GM18502 (cell line): ENCODE data around the gene EEF1AKMT1.
A peak's percentile ranks its signal among the peaks of the same experiment; 100 is the strongest.

Source experiments
- ATAC-seq: cut with Tn5 transposase; IDR thresholded peaks from one replicate; pipeline ENCODE4 v1.9.1; 2021; ENCODE audit warnings: mild to moderate bottlenecking; ENCODE audit not compliant: unreplicated experiment, poor library complexity

EEF1AKMT1 gene, protein sequence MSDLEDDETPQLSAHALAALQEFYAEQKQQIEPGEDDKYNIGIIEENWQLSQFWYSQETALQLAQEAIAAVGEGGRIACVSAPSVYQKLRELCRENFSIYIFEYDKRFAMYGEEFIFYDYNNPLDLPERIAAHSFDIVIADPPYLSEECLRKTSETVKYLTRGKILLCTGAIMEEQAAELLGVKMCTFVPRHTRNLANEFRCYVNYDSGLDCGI

DNA sequence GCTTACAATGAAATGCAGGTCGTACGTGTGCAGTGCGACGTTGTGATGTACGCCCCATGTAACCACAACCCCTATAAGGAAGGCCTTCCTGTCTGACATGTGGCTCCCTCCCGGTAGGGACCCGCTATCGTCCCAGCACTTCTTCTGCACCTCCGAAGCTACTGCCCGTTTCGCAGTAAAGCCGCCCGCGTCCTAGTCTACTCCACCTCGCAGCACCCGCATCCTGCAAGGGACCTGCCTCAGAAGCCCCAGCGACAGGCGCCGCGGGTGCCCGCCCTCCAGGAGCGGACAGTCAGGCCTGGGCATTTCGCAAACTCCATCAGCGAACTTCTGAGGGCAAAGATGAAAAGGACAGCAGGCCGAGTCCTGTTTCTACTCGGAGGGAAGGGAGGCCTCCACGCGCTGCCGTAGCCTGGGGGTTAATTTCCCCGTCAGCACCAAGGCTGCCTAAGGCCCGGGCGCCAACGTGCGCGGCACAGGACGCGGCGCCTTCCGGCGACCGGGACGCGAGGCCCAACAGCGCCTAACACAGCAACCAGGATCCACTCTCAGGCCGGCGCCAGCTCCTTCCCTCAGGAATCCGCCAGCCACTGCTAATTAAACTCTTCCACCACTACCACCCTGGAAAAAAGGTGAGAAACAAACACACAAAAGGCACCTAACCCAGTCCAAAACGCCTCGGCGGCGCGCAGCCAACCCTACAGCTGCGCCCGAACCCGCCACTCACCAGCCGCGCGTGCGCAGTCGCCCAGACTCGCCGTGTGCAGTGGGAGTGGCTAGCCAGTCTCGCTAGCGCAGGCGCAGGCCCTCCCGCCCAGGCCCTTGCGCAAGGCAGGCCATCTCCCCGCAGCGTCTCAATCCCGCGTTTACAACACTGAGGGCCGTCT lies at the start of gene EEF1AKMT1:
Gene EEF1AKMT1 (minus strand): TSS at position 768 of the 887 bp plus-strand sequence. CDS start 16,363 bp downstream, outside the sequence.
- ATAC-seq, result peak; percentile 91

DNA sequence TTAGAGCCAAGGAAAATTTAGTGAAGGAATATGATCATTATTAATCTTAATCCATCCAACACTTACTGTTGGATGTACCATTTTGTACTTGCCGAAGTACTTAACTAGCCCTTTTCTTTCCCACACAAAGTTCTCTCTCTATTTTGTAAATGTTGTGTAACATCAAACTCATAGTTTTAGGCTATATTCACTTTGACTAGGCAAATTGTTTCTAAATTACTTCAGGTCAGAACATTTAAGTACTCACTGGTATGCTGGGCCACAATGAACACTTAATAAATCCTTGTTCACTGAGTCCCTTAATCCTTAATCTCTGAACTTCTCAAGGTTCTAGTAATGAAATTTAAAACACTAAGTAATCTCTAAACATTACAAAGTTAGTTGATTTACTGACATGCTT lies 49.3 kb upstream of the EEF1AKMT1 start:
- ATAC-seq, result no peak

DNA sequence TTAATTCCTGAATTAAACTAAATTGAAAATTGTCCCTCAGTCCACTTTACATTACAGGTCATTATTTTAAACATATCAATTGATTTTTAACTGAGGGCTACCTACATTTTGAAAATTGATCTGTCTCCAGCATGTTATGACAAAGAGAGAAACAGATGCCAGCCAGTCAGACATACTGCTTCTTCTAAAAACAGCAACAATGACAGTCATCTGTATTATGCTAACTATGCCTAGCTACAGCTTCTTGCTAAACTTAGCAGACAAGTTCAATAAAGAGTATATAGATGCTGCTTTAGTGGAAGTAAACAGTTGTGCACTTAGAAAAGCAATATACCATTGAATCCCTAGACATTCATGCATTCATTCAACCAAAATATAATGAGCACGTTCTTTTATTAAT lies 48.6 kb upstream of the EEF1AKMT1 start:
- ATAC-seq, result no peak

DNA sequence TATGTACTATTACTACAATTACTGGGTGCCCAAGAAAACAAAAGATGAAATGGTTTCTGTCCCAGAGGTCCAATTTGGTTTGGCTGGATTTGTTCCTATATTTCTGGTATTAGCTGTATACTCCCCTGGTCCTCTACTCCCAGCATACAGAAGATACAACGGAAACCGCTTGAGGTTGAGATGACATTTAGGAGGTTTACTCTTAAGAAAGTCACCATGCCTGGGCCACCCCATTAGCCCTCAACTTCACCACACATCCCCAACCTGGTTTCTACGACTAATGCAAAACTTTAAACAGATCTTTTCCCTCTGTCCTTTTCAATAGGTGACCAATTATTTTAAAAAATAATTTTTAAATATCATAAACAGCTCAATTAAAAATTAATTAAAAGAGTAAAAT lies 46.0 kb upstream of the EEF1AKMT1 start:
- ATAC-seq, result no peak

DNA sequence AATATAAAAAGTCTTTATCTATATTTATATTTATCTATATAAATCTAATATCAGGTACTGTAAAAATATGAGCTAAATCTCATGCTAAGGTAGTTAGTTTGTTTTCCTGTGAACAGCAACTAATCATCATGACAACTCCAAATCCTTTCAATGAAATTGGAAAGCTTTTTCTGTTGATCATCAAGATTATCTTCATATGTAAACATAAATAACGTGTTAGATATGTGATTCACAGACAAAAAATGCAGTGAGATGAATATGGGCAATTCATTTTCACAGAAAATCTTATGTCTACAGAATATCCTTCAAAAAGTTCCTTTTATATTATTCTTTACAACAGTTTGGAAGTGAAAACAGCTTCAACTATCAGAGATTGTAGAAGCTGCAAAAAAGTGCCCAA lies 41.7 kb upstream of the EEF1AKMT1 start:
- ATAC-seq, result no peak

DNA sequence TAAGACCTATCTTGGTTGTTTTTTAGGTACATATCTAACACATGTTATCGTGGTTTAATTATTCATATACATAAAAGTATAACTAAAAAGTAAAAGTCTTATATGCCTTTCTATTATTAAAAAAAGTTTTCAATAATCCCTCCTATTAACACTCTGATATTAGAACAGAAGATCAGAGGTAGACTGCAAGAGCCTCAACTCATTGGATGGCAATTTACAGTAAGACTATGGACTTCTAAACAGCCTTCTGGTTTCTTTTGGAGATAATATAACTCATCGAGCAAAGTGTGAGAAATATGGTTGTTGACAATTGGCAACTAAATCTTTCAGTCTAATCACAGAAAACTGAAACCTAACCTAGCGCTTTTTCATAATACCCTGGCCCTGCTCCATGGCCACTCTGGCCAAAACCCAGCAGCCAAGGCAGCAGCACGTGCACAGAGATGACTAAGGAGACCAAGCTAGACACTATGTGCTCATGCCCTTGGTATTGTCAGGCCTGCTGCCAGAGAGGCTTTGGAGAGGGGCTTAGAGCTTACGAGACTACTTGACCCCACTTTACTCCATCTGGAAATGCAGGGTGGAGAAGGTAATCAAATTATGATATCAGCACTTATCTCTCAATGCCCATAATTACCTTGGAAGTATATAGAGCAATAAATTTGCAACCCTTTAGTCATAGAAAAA lies 40.6 kb upstream of the EEF1AKMT1 start:
- ATAC-seq, result no peak

DNA sequence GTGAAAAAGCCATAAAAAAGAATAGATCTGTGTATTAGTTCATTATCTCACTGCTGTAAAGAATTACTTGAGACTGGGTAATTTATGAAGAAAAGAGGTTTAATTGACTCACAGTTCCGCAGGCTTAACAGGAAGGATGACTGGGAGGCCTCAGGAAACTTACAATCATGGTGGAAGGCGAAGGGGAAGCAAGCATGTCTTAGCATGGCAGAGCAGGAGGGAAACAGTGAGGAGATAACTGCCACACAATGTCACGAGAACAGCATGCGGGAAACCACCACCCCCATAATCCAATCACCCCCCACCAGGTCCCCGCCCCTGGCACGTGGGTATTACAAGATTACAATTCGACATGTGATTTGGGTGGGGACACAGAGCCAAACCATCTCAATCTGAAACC lies 39.1 kb upstream of the EEF1AKMT1 start:
- no peak for ATAC-seq

DNA sequence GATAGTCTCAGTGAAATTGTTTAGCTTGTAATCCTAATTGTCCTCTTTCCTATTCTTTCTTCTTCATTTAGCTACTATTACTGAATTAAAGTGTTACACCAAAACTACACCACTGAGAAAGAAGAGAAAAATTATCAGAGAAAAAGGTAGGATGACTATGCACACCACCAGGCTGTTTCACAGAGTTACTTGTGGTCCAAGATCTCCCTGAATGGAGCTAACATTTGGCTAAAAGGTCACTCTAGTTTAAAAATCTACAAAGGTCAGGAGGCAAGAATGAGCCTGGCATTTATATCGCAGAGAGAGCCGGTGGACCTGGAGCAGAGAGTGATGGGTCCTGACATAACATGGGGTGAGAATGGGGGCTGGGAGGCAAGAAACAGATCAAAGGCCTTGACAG lies 37.0 kb upstream of the EEF1AKMT1 start:
- no peak for ATAC-seq

DNA sequence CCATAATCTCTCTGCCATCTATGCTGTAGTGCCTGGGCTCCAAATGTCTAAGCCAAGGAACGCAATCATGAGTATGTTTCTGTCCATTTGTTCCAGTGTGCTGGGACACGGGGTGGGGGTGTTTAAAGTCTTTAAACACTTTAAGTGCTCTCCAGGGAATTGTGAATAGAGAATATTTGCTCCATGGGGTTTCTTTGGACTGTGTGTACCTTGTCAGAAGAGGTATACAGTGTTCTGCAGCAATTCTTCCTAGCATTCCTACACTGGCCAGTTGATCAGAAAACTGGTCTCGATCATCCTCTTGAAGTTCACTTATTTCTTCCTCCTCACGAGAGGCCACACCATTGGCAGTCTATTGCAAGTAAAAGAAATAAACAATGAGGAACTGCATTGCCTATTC lies 35.1 kb upstream of the EEF1AKMT1 start:
- no peak for ATAC-seq

DNA sequence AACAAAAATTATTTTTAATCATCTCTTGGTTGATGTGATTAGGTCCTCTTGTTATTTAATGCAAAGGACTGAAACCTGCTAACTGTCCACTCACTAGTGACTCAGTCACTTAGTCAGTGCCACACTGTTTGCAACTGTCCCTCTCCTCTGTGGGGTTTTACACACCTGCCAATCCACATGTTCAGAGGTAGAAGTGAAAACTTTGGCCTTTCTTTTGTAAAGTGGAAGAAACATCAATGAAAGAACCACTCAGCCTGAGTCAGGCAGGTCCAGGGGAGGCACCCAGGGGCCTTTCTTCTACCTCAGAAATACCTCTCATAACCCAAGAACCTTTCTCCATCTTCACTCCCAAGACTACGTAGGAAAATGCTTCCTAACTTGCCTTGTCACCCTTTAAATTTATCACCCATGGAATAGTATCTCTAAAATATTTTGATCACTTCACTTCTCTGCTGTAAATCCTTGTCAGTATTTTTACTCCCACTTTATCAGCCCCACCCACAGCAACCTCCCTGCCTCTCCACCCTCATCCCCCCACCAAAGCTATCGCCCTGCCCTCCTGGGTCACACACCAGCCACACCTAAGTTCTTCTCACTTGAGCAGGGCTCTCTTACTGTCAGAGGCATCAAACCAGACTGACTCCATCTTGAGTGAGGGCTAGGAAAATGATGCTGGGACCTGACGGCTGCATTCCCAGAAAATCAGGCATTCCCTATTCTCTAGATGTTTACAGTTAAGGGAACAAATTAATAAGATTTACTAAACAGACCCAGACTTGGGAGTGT lies 29.6 kb upstream of the EEF1AKMT1 start:
- no peak for ATAC-seq

DNA sequence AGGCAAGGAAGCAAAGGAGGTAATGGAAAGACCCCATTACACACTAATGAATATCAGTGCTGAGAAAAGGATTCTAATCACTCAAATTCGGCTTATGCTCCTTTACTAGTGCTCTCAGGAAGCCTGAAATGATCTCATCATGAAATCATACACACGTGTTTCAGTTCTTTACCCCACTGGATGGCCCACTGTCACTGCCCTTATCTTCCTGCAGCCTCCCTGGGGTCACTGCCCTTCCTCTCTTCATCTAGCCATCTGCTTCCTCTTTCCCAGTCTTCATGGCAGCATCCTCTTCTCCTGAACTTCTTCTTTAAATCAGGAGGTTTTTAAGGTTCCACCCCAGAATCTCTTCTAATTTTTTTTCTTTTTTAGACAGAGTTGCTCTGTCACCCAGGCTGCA lies 27.9 kb upstream of the EEF1AKMT1 start:
- no peak for ATAC-seq

DNA sequence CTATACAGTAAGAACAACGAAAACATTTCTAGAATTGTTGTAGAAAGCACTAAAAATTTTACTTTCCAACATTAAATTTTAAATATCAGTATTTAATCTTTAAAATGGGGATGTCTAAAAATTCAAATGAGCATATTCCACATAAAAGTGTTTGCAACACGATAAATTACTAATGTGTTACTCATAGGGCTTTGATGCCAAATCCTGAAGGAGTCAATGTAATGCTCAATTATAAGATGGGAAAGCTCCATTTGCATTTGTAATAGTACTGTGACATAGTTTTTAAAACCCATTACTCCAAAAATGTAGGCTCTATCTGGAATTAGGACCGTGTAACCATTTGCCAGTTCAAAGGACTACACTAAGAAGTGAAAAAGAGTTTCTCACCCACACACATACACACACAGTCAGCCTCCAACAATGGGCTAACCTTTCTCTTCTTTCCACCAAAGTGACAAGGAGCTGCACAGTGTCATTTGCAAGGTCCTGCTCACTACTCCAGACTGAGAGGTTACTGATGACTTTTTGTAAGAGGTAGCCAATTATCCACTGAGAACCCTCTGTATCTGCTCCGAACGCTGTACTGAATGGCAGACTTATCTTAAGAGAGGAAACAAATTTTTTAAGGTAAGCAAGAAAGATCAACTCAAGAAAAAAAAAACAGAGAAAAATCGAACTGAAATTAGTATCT lies 26.1 kb upstream of the EEF1AKMT1 start:
- no peak for ATAC-seq

DNA sequence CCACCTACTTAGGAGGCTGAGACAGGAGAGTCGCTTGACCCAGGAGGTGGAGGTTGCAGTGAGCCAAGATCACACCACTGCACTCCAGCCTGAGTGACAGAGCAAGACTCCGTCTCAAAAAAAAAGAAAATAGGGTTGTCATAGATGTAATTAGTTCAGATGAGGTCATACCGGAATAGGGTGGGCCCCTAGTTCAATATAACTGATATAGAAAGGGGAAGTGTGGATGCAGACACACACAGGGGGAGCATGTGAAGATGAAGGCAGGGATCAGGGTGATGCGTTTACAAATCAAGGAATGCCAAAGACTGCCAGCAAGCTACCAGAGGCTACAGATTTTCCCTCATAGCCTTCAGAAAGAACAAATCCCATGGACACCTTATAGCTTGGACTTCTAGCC lies 24.3 kb upstream of the EEF1AKMT1 start:
- ATAC-seq, result no peak

DNA sequence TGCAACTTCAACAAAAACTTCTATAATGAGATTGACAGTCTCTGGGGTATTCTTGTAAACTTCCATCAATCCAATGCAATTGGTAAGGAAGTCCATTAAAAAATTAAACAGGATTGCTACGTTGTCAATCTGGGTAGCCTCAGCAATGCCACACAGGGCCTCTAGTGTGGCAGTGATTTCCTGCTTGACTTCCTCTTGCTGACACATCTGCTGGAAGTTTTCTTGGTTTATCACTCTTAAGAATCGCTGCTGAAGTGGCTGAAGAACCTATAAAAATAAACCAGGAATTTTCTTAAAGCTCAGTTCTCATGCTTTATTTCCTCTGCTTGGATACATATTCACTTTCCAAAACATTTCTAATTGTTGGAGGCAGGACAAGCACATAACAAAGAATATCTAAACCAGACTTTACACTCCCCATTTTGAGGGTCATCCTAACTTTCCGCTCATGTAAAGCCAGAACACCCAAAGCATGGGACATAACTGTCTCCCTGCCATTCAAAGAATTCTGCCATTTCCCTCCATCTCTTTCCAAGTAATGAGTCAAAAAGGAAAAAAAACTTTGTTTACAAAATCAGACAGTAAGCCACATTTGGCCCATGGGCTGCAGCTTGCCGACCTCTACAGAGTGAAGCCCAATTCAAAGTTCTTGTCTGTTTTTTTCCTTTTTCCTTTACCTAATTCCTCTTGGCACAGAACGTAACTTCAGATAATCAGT lies 23.2 kb upstream of the EEF1AKMT1 start:
- no peak for ATAC-seq

DNA sequence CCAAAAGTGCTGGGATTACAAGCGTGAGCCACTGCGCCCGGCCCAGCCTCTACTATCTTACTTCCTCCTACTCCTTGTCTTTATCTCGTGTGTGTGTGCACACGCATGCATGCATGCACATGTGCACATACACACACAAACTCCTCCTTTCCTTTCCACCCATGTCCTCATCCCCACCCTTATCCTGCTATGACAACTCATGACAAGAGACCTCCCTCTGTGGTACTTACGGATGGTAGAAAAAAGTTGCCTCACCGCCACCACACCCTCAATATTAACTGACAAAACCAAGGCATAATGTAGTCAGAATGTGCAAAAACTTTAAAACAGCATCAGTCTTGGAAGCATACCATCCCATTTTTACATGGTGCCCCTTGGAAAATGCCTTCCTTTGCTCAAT lies 15.9 kb upstream of the EEF1AKMT1 start:
- ATAC-seq, result no peak

DNA sequence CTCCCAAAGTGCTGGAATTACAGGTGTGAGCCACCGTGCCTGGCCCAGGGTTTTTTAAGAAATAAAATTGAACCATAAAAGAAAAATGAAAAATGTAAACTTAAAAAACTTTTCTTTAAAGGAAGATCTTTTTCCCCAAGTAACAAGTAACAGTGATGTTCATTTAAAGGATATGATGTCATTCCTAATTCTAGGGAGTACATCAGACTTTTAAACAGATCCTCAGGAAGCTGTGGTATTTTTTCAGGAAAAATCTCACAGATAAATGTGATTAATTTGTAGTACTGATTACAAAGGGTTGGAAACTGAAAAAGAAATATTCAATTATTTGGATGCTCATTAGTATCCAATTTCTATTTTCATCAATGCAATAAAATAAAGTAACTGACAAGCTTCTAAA lies 14.6 kb upstream of the EEF1AKMT1 start:
- no peak for ATAC-seq

DNA sequence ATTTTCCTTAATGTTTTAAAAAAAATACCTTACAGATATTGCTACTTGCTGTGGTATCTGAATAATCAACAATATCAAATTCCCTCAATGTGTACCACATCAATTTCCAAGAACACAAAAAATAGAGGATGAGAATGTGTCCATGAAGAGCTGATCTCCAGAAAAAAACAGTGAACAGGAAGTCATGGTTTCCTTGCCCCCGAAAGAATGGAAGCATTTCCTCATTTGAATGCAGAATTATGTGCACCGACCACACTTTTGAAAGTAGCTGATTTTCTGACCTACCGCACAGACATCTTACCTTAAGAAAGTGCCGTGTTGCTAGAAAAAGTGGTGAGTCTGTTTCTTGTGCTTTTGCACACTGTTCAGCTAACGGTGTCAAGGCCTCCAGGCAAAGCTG lies 13.4 kb upstream of the EEF1AKMT1 start:
- ATAC-seq, result no peak

DNA sequence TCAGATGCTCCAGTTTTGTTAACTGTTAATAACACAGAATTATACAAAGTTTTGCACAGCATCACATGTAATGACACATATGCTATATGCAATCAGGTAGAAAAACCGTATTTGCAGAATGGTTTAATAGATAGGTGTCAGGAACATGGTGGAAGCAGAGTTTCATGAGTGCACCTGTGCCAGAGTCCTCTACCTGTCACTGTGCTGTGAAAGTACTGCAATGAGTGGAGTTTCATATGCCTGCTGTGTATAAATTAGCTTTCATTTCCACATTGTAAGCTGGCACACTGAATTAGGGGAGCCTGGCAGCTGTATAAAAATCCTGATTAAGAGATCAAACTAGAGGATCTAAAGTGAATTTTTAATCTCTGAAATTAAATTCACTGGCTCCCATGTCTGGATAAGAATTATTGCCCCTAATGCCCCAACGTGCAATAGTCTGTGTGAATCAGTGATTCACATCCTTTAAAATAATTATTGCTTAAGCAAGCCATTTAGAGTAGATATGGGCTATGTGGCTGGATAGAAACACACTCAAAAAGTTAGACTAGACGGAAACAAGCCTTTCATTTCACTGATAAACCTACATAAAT lies 8.5 kb upstream of the EEF1AKMT1 start:
- peak; percentile 79 for ATAC-seq

DNA sequence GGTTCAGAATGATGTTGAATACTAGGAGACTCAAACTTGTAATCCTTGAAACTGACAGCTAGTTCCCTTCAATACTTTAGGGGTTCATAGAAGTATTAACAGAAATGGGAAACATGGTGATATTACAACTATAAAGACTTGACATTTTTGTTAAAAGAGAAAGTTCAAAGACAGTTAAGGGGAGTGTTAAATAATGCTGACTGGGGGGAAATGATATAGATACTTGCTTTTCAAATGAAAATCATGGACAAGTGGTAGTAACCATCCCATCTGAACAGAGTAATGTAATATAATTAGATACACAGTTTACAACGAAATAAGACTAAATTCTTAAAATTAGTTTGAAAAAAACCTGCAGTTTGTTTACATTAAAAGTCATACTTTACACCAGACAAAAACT lies 6.6 kb upstream of the EEF1AKMT1 start:
- no peak for ATAC-seq
